Endothelial cell of umbilical vein (primary cell): ENCODE measurements around the gene MAGOHB. TPM values are rescaled to one million over a fixed set of nuclear protein-coding genes. Genes with fewer than 3 reads are reported as not detected.

Experiments
- BruUV-seq: library from RNA; stranded (reverse); fragments of 400-500 nt; replicated peaks from 2 replicates; lab custom pipeline; 2021; lab: Mats Ljungman, UMichigan
- CTCF ChIA-PET: fragments of 300-600, 350-600 bp; sonication (Branson Sonifier 250); formaldehyde crosslinking; loops from one replicate; lab custom pipeline; 2021; ENCODE audit warnings: antibody characterized with exemption, inconsistent platforms; lab: Charles Lee
- POLR2A ChIA-PET: fragments of 300-600, 350-600 bp; sonication (Branson Sonifier 250); formaldehyde crosslinking; loops from one replicate; lab custom pipeline; 2021; ENCODE audit warnings: antibody characterized with exemption, inconsistent platforms; lab: Charles Lee
- DNase-seq: peaks from one replicate; pipeline ENCODE4 v3.0.0-alpha.2; 2011; ENCODE audit warnings: low read depth, low spot score
- FAIRE-seq: peaks from 2 replicates; lab custom pipeline; 2011; peaks lifted over from hg19 to GRCh38; lab: Jason Lieb, UNC
- H2AFZ ChIP-seq: 2 replicates; pipeline ENCODE4 v1.6.0; 2012; ENCODE audit warnings: low read depth, low read length, control low read depth, inconsistent platforms
- H3K27ac ChIP-seq: 2 replicates; pipeline ENCODE4 v1.5.1; 2011; ENCODE audit warnings: low read depth, mild to moderate bottlenecking, control low read depth, low read length, moderate library complexity; ENCODE audit not compliant: insufficient read depth
- H3K27me3 ChIP-seq, 2 experiments: 2 replicates each; pipeline versions ENCODE4 v1.6.0 to v1.6.1; 2011; ENCODE audit warnings: low read length in 2 of 2, mixed read lengths in 1 of 2; ENCODE audit not compliant: control insufficient read depth in 2 of 2, insufficient read depth in 2 of 2
- H3K36me3 ChIP-seq, 2 experiments: 2 replicates in 1 of 2; 3 replicates in 1 of 2; pipeline ENCODE4 v1.5.1; 2011; ENCODE audit warnings: low read length in 2 of 2, mild to moderate bottlenecking in 1 of 2, moderate library complexity in 1 of 2; ENCODE audit not compliant: control insufficient read depth in 2 of 2, insufficient read depth in 2 of 2; ENCODE audit errors: extremely low read depth in 1 of 2
- H3K4me1 ChIP-seq: 3 replicates; pipeline ENCODE4 v1.5.1; 2011; ENCODE audit warnings: mild to moderate bottlenecking, low read length; ENCODE audit not compliant: control insufficient read depth, insufficient read depth; ENCODE audit errors: extremely low read depth
- H3K4me2 ChIP-seq: 2 replicates; pipeline ENCODE4 v1.6.1; 2011; ENCODE audit warnings: low read length, control low read depth, mixed read lengths; ENCODE audit not compliant: insufficient read depth
- H3K4me3 ChIP-seq, 3 experiments: fragments of 200-600 bp in 1 of 3; sonication (generic), shearing (Covaris generic) in 1 of 3; replicated peaks in 1 of 3; 2 replicates each; pipeline ENCODE4 v1.5.1; 2011 to 2016; ENCODE audit warnings: control low read depth in 3 of 3, low read length in 3 of 3, mild to moderate bottlenecking in 2 of 3, inconsistent platforms in 1 of 3, low read depth in 1 of 3, moderate library complexity in 1 of 3; ENCODE audit not compliant: insufficient read depth in 1 of 3
- H3K79me2 ChIP-seq: 2 replicates; pipeline ENCODE4 v1.6.0; 2012; ENCODE audit warnings: low read length, inconsistent platforms; ENCODE audit not compliant: control insufficient read depth, insufficient read depth
- H3K9ac ChIP-seq: replicated peaks from 2 replicates; pipeline ENCODE3; 2011; ENCODE audit warnings: low read length, control low read depth; ENCODE audit not compliant: insufficient read depth; ENCODE audit errors: extremely low read depth
- H3K9me1 ChIP-seq: replicated peaks from 3 replicates; pipeline ENCODE4 v1.6.0; 2011; ENCODE audit warnings: mild to moderate bottlenecking, low read length; ENCODE audit not compliant: control insufficient read depth, insufficient read depth; ENCODE audit errors: extremely low read depth
- H3K9me3 ChIP-seq: replicated peaks from 2 replicates; pipeline ENCODE4 v1.5.1; 2012; ENCODE audit warnings: low read length, inconsistent platforms; ENCODE audit not compliant: control insufficient read depth, insufficient read depth
- H4K20me1 ChIP-seq: replicated peaks from 2 replicates; pipeline ENCODE3; 2011; ENCODE audit warnings: mild to moderate bottlenecking, low read length; ENCODE audit not compliant: control insufficient read depth, insufficient read depth; ENCODE audit errors: extremely low read depth
- EZH2 ChIP-seq: IDR thresholded peaks from 2 replicates; pipeline ENCODE4 v1.6.1; 2012; ENCODE audit warnings: borderline replicate concordance, low read depth, mild to moderate bottlenecking, moderate library complexity, low read length, inconsistent platforms; ENCODE audit not compliant: severe bottlenecking
- JUN ChIP-seq: IDR thresholded peaks from 2 replicates; pipeline ENCODE4 v1.6.1; 2011; ENCODE audit warnings: borderline replicate concordance, low read depth; ENCODE audit not compliant: insufficient read length, insufficient read depth
- MYC ChIP-seq: IDR thresholded peaks from one replicate; pipeline ENCODE4 v1.6.1; 2011; ENCODE audit warnings: mild to moderate bottlenecking, low read depth, low read length
- POLR2A ChIP-seq: IDR thresholded peaks from 2 replicates; pipeline ENCODE4 v1.6.1; 2012; ENCODE audit warnings: low read depth, mild to moderate bottlenecking, control low read depth, low read length
- dilution Hi-C: fragments of 300-500 bp; cut with MboI; formaldehyde crosslinking; loops from one replicate; pipeline ENCODE4 v1.15.0; 2019; ENCODE audit warnings: low sequenced_read_pairs; ENCODE audit not compliant: extremely low pct_ligation_motif_present
- intact Hi-C: fragments of 100-400 bp; cut with micrococcal nuclease; formaldehyde crosslinking; loops from one replicate; pipeline ENCODE4 v1.10.0; 2022
- polyA plus RNA-seq, 4 experiments: library from polyadenylated mRNA; depleted of rRNA in 3 of 4; stranded (reverse) in 3 of 4; unstranded in 1 of 4; fragments of >200 nt; gene quantifications; 2 replicates each; pipeline versions ENCODE4 v1.2.1 to v1.2.3, GENCODE V29; 2011 to 2012; ENCODE audit warnings: missing spikeins in 1 of 4
- total RNA-seq: library from RNA; stranded (reverse); gene quantifications from 2 replicates; pipeline ENCODE4 v1.2.3, GENCODE V29; 2021
- TF ChIP-seq, protein P1 (sequence below): IDR thresholded peaks from 2 replicates; pipeline ENCODE4 v1.6.1; 2011; ENCODE audit not compliant: insufficient read depth, insufficient read length
- TF ChIP-seq, protein P2 (sequence below), 2 donors: IDR thresholded peaks; 1 replicate in 1 of 2; 2 replicates in 1 of 2; pipeline ENCODE4 v1.5.1; 2011; ENCODE audit warnings: low read length in 2 of 2, mild to moderate bottlenecking in 2 of 2, moderate library complexity in 2 of 2, control low read depth in 1 of 2, inconsistent platforms in 1 of 2, low read depth in 1 of 2; ENCODE audit not compliant: insufficient read depth in 1 of 2; ENCODE audit errors: extremely low read depth in 1 of 2

MAGOHB gene
- total and polyA plus RNA-seq, 2 donors (not counting 3 experiments of a cell fraction or from before 2014, with no cell fraction given): 8.9 to 48.3 TPM

DNA sequence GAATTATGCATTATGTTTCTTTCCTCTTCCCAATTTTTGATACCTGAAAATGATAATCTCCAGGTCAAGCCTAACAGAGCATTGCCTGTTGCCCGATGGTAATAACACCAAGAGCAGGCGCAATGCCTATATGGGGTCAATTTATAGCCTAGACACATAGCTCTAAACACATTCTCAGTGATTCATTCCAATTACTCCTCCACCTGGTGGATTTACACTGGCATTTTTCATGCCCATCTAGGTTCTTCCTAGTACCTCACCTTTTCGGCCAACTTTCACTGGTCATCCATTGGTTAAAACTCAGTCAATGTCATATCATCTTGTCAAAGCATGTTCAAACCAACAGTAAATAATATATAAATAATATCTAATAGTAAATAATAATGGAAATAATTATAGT is 54.6 kb downstream of the MAGOHB start:
- H3K9ac ChIP-seq: no peak overlapping the region
- CTCF ChIA-PET: interaction anchor here (0.9 to 2.2 kb wide), 8 partner anchors 11 to 809 kb away, joined by 3 to 17 read pairs (median 4); no protein-coding TSS in a partner anchor
- H3K9me3 ChIP-seq: no peaks in the 10 kb centered on the region
- no peaks in the 10 kb centered on the region for H3K4me1 ChIP-seq
- no peaks in the 10 kb centered on the region for H4K20me1 ChIP-seq
- DNase-seq: no peak
- BruUV-seq: no TSS peak
- no peaks in the 10 kb centered on the region for H3K79me2 ChIP-seq
- intact Hi-C loops (no loop called here), dilution Hi-C loops (no loop called here)
- H3K4me3 ChIP-seq: no peak overlapping the region
- no peak for FAIRE-seq
- POLR2A ChIA-PET: no interaction called here
- no peak overlapping the region for H3K4me2 ChIP-seq
- H2AFZ ChIP-seq: no peak overlapping the region
- H3K27me3 ChIP-seq: peaks cover 0 to 2% of the 10 kb centered on the region in 2 experiments
- H3K36me3 ChIP-seq: no peaks in the 10 kb centered on the region
- no peaks in the 10 kb centered on the region for H3K9me1 ChIP-seq
- no peak for TF ChIP-seq MYC
- TF ChIP-seq, protein P1, sequence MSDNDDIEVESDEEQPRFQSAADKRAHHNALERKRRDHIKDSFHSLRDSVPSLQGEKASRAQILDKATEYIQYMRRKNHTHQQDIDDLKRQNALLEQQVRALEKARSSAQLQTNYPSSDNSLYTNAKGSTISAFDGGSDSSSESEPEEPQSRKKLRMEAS: no peak
- TF ChIP-seq, protein P2, sequence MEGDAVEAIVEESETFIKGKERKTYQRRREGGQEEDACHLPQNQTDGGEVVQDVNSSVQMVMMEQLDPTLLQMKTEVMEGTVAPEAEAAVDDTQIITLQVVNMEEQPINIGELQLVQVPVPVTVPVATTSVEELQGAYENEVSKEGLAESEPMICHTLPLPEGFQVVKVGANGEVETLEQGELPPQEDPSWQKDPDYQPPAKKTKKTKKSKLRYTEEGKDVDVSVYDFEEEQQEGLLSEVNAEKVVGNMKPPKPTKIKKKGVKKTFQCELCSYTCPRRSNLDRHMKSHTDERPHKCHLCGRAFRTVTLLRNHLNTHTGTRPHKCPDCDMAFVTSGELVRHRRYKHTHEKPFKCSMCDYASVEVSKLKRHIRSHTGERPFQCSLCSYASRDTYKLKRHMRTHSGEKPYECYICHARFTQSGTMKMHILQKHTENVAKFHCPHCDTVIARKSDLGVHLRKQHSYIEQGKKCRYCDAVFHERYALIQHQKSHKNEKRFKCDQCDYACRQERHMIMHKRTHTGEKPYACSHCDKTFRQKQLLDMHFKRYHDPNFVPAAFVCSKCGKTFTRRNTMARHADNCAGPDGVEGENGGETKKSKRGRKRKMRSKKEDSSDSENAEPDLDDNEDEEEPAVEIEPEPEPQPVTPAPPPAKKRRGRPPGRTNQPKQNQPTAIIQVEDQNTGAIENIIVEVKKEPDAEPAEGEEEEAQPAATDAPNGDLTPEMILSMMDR (IDR thresholded peaks at IDR 0.05; ENCODE audit: extremely low read depth in 1 of 2, insufficient read depth in 1 of 2, low read depth in 1 of 2, low read length in 2 of 2): no peak
- TF ChIP-seq POLR2A: no peak
- TF ChIP-seq JUN: no peak
- TF ChIP-seq EZH2: no peak
- no peak overlapping the region for H3K27ac ChIP-seq
